Neuronal stem cell (in vitro differentiated cells): ENCODE results near the gene ENOX1.

ENCODE experiments used
- DNase-seq: peaks from one replicate; pipeline ENCODE4 v3.0.0-alpha.2; 2013; ENCODE audit warnings: low spot score
- H2AFZ ChIP-seq: one replicate; pipeline ENCODE4 v1.6.1; 2013; ENCODE audit warnings: mild to moderate bottlenecking, low read length, inconsistent platforms
- H2AK5ac ChIP-seq: 2 replicates; pipeline ENCODE4 v1.6.1; 2013; ENCODE audit warnings: low read depth, mild to moderate bottlenecking, inconsistent platforms, low read length, moderate library complexity, mixed read lengths
- H2BK120ac ChIP-seq: 2 replicates; pipeline ENCODE4 v1.6.1; 2013; ENCODE audit warnings: low read depth, mild to moderate bottlenecking, inconsistent platforms, low read length, moderate library complexity, mixed read lengths
- H2BK12ac ChIP-seq: one replicate; pipeline ENCODE4 v1.6.1; 2013; ENCODE audit warnings: low read length, inconsistent platforms
- H2BK15ac ChIP-seq: 2 replicates; pipeline ENCODE4 v1.6.1; 2013; ENCODE audit warnings: mild to moderate bottlenecking, low read length, inconsistent platforms, mixed read lengths
- H2BK5ac ChIP-seq: one replicate; pipeline ENCODE4 v1.6.1; 2013; ENCODE audit warnings: inconsistent platforms, mild to moderate bottlenecking, low read length, moderate library complexity
- H3K14ac ChIP-seq: one replicate; pipeline ENCODE4 v1.6.1; 2013; ENCODE audit warnings: low read length, inconsistent platforms
- H3K18ac ChIP-seq: 2 replicates; pipeline ENCODE4 v1.6.1; 2013; ENCODE audit warnings: low read length, inconsistent platforms
- H3K23ac ChIP-seq: 2 replicates; pipeline ENCODE4 v1.6.1; 2013; ENCODE audit warnings: low read depth, mild to moderate bottlenecking, mixed read lengths, low read length, inconsistent platforms; ENCODE audit not compliant: poor library complexity
- H3K27ac ChIP-seq: replicated peaks from 3 replicates; pipeline ENCODE4 v1.5.1; 2013; ENCODE audit warnings: low read length, inconsistent platforms
- H3K27me3 ChIP-seq, 3 experiments: 2 replicates each; pipeline ENCODE4 v1.6.1; 2013; ENCODE audit warnings: low read length in 3 of 3, mild to moderate bottlenecking in 2 of 3, inconsistent platforms in 1 of 3, low read depth in 1 of 3, mixed read lengths in 1 of 3, moderate library complexity in 1 of 3; ENCODE audit not compliant: control insufficient read depth in 3 of 3, insufficient read depth in 3 of 3
- H3K36me3 ChIP-seq, 2 donors: replicated peaks in 1 of 2; 2 replicates each; pipeline ENCODE4 v1.6.1; 2013; ENCODE audit warnings: low read length in 2 of 2; ENCODE audit not compliant: control insufficient read depth in 2 of 2, insufficient read depth in 2 of 2
- H3K4ac ChIP-seq: 2 replicates; pipeline ENCODE4 v1.6.1; 2013; ENCODE audit warnings: inconsistent platforms, mild to moderate bottlenecking, low read length, moderate library complexity
- H3K4me1 ChIP-seq, 2 donors: 1 replicate in 1 of 2; 2 replicates in 1 of 2; pipeline ENCODE4 v1.6.1; 2013; ENCODE audit warnings: low read length in 2 of 2, low read depth in 1 of 2; ENCODE audit not compliant: control insufficient read depth in 2 of 2, insufficient read depth in 1 of 2
- H3K4me2 ChIP-seq: one replicate; pipeline ENCODE4 v1.6.1; 2013; ENCODE audit warnings: mild to moderate bottlenecking, low read length, inconsistent platforms; ENCODE audit not compliant: insufficient read depth, poor library complexity, severe bottlenecking
- H3K4me3 ChIP-seq, 2 donors: 2 replicates each; pipeline ENCODE4 v1.5.1; 2013; ENCODE audit warnings: low read length in 2 of 2, mild to moderate bottlenecking in 2 of 2, inconsistent platforms in 1 of 2, moderate library complexity in 1 of 2
- H3K79me1 ChIP-seq: one replicate; pipeline ENCODE4 v1.6.1; 2013; ENCODE audit warnings: low read depth, mild to moderate bottlenecking, inconsistent platforms, low read length, moderate library complexity
- H3K9ac ChIP-seq: one replicate; pipeline ENCODE4 v1.6.1; 2013; ENCODE audit warnings: mild to moderate bottlenecking, low read depth, low read length, inconsistent platforms; ENCODE audit not compliant: poor library complexity
- H3K9me3 ChIP-seq, 2 donors: replicated peaks in 1 of 2; 2 replicates each; pipeline versions ENCODE3 to v1.6.1; 2013; ENCODE audit warnings: low read length in 2 of 2, mild to moderate bottlenecking in 2 of 2, inconsistent platforms in 1 of 2, low read depth in 1 of 2, mixed read lengths in 1 of 2, moderate library complexity in 1 of 2; ENCODE audit not compliant: control insufficient read depth in 2 of 2, insufficient read depth in 1 of 2
- H4K8ac ChIP-seq: one replicate; pipeline ENCODE4 v1.6.1; 2013; ENCODE audit warnings: low read depth, mild to moderate bottlenecking, inconsistent platforms, low read length, moderate library complexity
- H4K91ac ChIP-seq: one replicate; pipeline ENCODE4 v1.6.1; 2013; ENCODE audit warnings: low read length, low read depth, mild to moderate bottlenecking, inconsistent platforms; ENCODE audit not compliant: poor library complexity
- WGBS, 2 donors: extraction: QIAGEN DNeasy Blood & Tissue Kit; methylation state at CpG; one replicate each; pipeline ENCODE4 v1.1.7; 2013; ENCODE audit warnings: missing lambda C conversion rate in 2 of 2, mixed read lengths in 1 of 2; ENCODE audit not compliant: insufficient read length in 2 of 2, insufficient replicate concordance in 1 of 2; ENCODE audit errors: extremely low coverage in 2 of 2; 5-methylcytosine and 5-hydroxymethylcytosine counted together

Gene ENOX1

GRCh38 chr13:43307921-43308433 lies 478.8 kb downstream of the ENOX1 start:
- H3K18ac ChIP-seq = no peak overlapping the region
- H3K4me1 ChIP-seq = peaks cover 5 to 8% of the 10 kb centered on the region in 2 donors
- no peak overlapping the region for H2AK5ac ChIP-seq
- H3K27me3 ChIP-seq = no peaks in the 10 kb centered on the region
- no peak overlapping the region for H3K4me2 ChIP-seq
- H3K9me3 ChIP-seq = no peaks in the 10 kb centered on the region
- no peak overlapping the region for H3K23ac ChIP-seq
- H2BK15ac ChIP-seq = no peak overlapping the region
- H3K4me3 ChIP-seq = no peak overlapping the region
- H3K27ac ChIP-seq = no peak overlapping the region
- no peak overlapping the region for H3K14ac ChIP-seq
- H2BK120ac ChIP-seq = no peak overlapping the region
- WGBS, 2 donors = 100% methylated on average over 1 of the region's 7 CpGs; no CpG with 5 or more reads in 1 of the 2 donors
- H4K91ac ChIP-seq = no peak overlapping the region
- no peaks in the 10 kb centered on the region for H3K79me1 ChIP-seq
- no peak overlapping the region for H2BK12ac ChIP-seq
- H3K4ac ChIP-seq = no peak overlapping the region
- no peaks in the 10 kb centered on the region for H3K36me3 ChIP-seq
- H2BK5ac ChIP-seq = no peak overlapping the region
- no peak for DNase-seq
- H3K9ac ChIP-seq = no peak overlapping the region
- no peak overlapping the region for H4K8ac ChIP-seq
- H2AFZ ChIP-seq = peak overlapping the region; percentile 53

- H3K4me2 ChIP-seq = no peak overlapping the region
- no peak overlapping the region for H2BK5ac ChIP-seq
- H2AFZ ChIP-seq = peak overlapping the region; percentile 53
- no peak overlapping the region for H2BK12ac ChIP-seq
- no peak overlapping the region for H3K9ac ChIP-seq
- no peak overlapping the region for H2BK15ac ChIP-seq
- H3K4me3 ChIP-seq = no peak overlapping the region
- H3K27ac ChIP-seq = no peak overlapping the region
- no peak overlapping the region for H2BK120ac ChIP-seq
- H3K14ac ChIP-seq = no peak overlapping the region
- no peak overlapping the region for H3K23ac ChIP-seq
- H3K4me1 ChIP-seq = peaks cover 5 to 14% of the 10 kb centered on the region in 2 donors
- WGBS, 2 donors = no CpG with 5 or more reads among the region's 6 CpGs
- no peaks in the 10 kb centered on the region for H3K9me3 ChIP-seq
- H3K27me3 ChIP-seq = no peaks in the 10 kb centered on the region
- no peaks in the 10 kb centered on the region for H3K79me1 ChIP-seq
- no peak overlapping the region for H4K8ac ChIP-seq
- H2AK5ac ChIP-seq = no peak overlapping the region
- H3K18ac ChIP-seq = peak overlapping the region; percentile 40
- H3K4ac ChIP-seq = no peak overlapping the region
- no peaks in the 10 kb centered on the region for H3K36me3 ChIP-seq
- no peak overlapping the region for H4K91ac ChIP-seq
- DNase-seq = no peak
Observed at GRCh38 chr13:43307221-43307920, 479.4 kb downstream of the ENOX1 start.

- no peak overlapping the region for H3K23ac ChIP-seq
- no peak overlapping the region for H2AFZ ChIP-seq
- H3K4me1 ChIP-seq = peaks cover 5 to 14% of the 10 kb centered on the region in 2 donors
- no peak overlapping the region for H3K4ac ChIP-seq
- no peak overlapping the region for H2AK5ac ChIP-seq
- H3K4me2 ChIP-seq = no peak overlapping the region
- no peak overlapping the region for H4K8ac ChIP-seq
- H3K4me3 ChIP-seq = no peak overlapping the region
- no peak overlapping the region for H2BK15ac ChIP-seq
- H2BK120ac ChIP-seq = no peak overlapping the region
- no peak overlapping the region for H3K9ac ChIP-seq
- H3K9me3 ChIP-seq = no peaks in the 10 kb centered on the region
- H2BK5ac ChIP-seq = no peak overlapping the region
- no peaks in the 10 kb centered on the region for H3K36me3 ChIP-seq
- H3K18ac ChIP-seq = no peak overlapping the region
- no peak overlapping the region for H4K91ac ChIP-seq
- H3K79me1 ChIP-seq = no peaks in the 10 kb centered on the region
- no peak for DNase-seq
- no peak overlapping the region for H2BK12ac ChIP-seq
- no peaks in the 10 kb centered on the region for H3K27me3 ChIP-seq
- H3K14ac ChIP-seq = no peak overlapping the region
- H3K27ac ChIP-seq = no peak overlapping the region
Observed at GRCh38 chr13:43306372-43306771, 480.4 kb downstream of the ENOX1 start.

GRCh38 chr13:43305416-43305815 lies 481.4 kb downstream of the ENOX1 start:
- no peak overlapping the region for H3K23ac ChIP-seq
- H3K9ac ChIP-seq = no peak overlapping the region
- H2AFZ ChIP-seq = no peak overlapping the region
- no peak overlapping the region for H4K8ac ChIP-seq
- no peak overlapping the region for H3K4me3 ChIP-seq
- H4K91ac ChIP-seq = no peak overlapping the region
- WGBS, 2 donors = 100% methylated on average over 1 of the region's 4 CpGs; no CpG with 5 or more reads in 1 of the 2 donors
- H3K4ac ChIP-seq = no peak overlapping the region
- H3K79me1 ChIP-seq = no peaks in the 10 kb centered on the region
- no peaks in the 10 kb centered on the region for H3K36me3 ChIP-seq
- H3K9me3 ChIP-seq = no peaks in the 10 kb centered on the region
- H3K14ac ChIP-seq = no peak overlapping the region
- H3K18ac ChIP-seq = no peak overlapping the region
- H2BK12ac ChIP-seq = no peak overlapping the region
- no peak for DNase-seq
- no peak overlapping the region for H2BK120ac ChIP-seq
- H2AK5ac ChIP-seq = no peak overlapping the region
- no peak overlapping the region for H3K27ac ChIP-seq
- H2BK15ac ChIP-seq = no peak overlapping the region
- peaks cover 5 to 14% of the 10 kb centered on the region in 2 donors for H3K4me1 ChIP-seq
- H2BK5ac ChIP-seq = no peak overlapping the region
- H3K27me3 ChIP-seq = no peaks in the 10 kb centered on the region
- H3K4me2 ChIP-seq = no peak overlapping the region
